Sigmoid colon (tissue), 7 donors: Measurements from ENCODE around the gene STUB1. TPM values are rescaled to one million over a fixed set of nuclear protein-coding genes. Genes with fewer than 3 reads are reported as not detected.

Source experiments
- DNase-seq: peaks from one replicate; pipeline ENCODE4 v3.0.0-alpha.2; 2019
- H3K27ac ChIP-seq, 4 donors: fragments of 200-600 bp; sonication (generic); one replicate each; pipeline ENCODE4 v1.5.1; 2016 to 2019; ENCODE audit warnings: mild to moderate bottlenecking in 1 of 4
- H3K27me3 ChIP-seq, 3 donors: fragments of 200-600 bp; sonication (generic); one replicate each; pipeline ENCODE4 v1.5.1; 2019; ENCODE audit warnings: mild to moderate bottlenecking in 1 of 3
- H3K36me3 ChIP-seq, 4 donors: fragments of 200-600 bp; sonication (generic); one replicate each; pipeline ENCODE4 v1.5.1; 2016 to 2019
- H3K4me1 ChIP-seq, 4 donors: fragments of 200-600 bp; sonication (generic); one replicate each; pipeline ENCODE4 v1.5.1; 2017 to 2019
- H3K4me3 ChIP-seq, 4 donors: fragments of 200-600 bp; sonication (generic); one replicate each; pipeline ENCODE4 v1.5.1; 2017 to 2019; ENCODE audit warnings: mild to moderate bottlenecking in 2 of 4, moderate library complexity in 1 of 4
- H3K9me3 ChIP-seq, 4 donors: fragments of 200-600 bp in 3 of 4; sonication (generic) in 3 of 4; one replicate each; pipeline versions ENCODE4 v1.5.1 to v1.6.1; 2013 to 2019
- EP300 ChIP-seq, 4 donors: sonication (generic); formaldehyde crosslinking; IDR thresholded peaks; one replicate each; pipeline ENCODE4 v1.6.1; 2017; ENCODE audit warnings: antibody characterized with exemption in 4 of 4
- POLR2A ChIP-seq, 2 donors: fragments of 450-650 bp; IDR thresholded peaks; one replicate each; pipeline ENCODE4 v1.6.1; 2016; ENCODE audit warnings: antibody characterized with exemption in 2 of 2, mild to moderate bottlenecking in 2 of 2, moderate library complexity in 2 of 2
- POLR2AphosphoS5 ChIP-seq, 4 donors: sonication (generic); formaldehyde crosslinking; IDR thresholded peaks; one replicate each; pipeline ENCODE4 v1.6.1; 2017; ENCODE audit warnings: antibody characterized with exemption in 4 of 4
- WGBS, 2 donors: extraction: QIAGEN DNeasy Blood & Tissue Kit; methylation state at CpG; one replicate each; pipeline ENCODE4 v1.1.7; 2013; 5-methylcytosine and 5-hydroxymethylcytosine counted together
- intact Hi-C: fragments of 100-400 bp; cut with DNase I; formaldehyde crosslinking; loops from one replicate; pipeline ENCODE4 v1.15.1; 2023
- polyA plus RNA-seq, 3 donors: library from polyadenylated mRNA; stranded (reverse); fragments of 200-250 nt; gene quantifications; one replicate each; pipeline ENCODE4 v1.2.3, GENCODE V29; 2013
- total RNA-seq, 4 donors: library from RNA; depleted of rRNA; stranded (reverse); fragments of >200 nt; gene quantifications; one replicate each; pipeline ENCODE4 v1.1.0, GENCODE V29; 2016
- TF ChIP-seq, protein P1 (sequence below), 4 experiments: fragments of 450-650 bp in 3 of 4; fragments of 200-600 bp in 1 of 4; IDR thresholded peaks; one replicate each; pipeline ENCODE4 v1.5.1; 2016 to 2019; ENCODE audit warnings: antibody characterized with exemption in 4 of 4, mild to moderate bottlenecking in 3 of 4, moderate library complexity in 2 of 4
- donor health status: healthy with polysubstance abuse.
- donor health status: Bipolar disorder and iron deficiency.
- donor health status: healthy.

The STUB1 gene
- total and polyA plus RNA-seq, 7 donors = 104 to 183 (median 136) TPM

DNA sequence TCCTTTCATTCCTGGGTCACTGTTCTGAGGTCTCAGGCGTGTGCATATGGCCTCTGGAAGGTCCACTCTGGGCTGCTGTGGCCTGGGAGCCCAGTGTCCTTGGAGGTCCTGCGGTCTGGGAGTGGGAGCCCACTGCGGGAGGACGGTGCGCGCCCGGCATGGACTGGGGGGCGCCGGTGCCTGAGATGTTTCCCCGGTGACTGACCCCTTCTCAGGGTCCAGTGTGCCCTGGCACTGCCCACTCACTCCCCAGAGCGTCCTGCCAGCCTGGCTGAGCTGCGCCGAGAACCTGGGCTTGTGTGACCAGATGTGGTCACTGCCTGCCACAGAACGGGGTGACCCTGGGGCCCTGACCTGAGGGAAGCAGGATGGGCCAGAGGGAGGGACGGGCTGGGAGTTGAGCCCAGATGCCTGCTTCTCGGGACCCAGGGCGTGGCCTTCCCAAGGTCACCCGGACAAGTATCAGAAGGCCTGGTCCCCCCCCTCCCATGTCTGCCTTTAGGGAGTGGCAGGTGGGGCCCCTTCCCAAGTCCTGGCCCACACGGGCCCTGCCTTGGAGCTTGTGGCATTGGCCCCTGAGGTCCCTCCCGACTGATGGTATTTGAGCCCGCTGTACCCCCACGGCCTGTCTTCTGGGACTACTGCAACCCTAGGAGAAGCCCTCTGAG is 5.9 kb upstream of the STUB1 start:
- DNase-seq = no peak
- no peaks in the 10 kb centered on the region for H3K27me3 ChIP-seq
- H3K36me3 ChIP-seq = peaks cover 33 to 48% (median 39%) of the 10 kb centered on the region in 4 donors
- H3K9me3 ChIP-seq = no peaks in the 10 kb centered on the region
- no peak for TF ChIP-seq POLR2AphosphoS5 (IDR thresholded peaks at IDR 0.05)
- H3K4me3 ChIP-seq = no peak overlapping the region
- WGBS, 2 donors = 73 to 85% methylated on average over 22 of the region's 22 CpGs
- peak overlapping the region in 1 of 4 donors; percentile 38 for H3K27ac ChIP-seq
- peaks cover 0 to 32% (median 21%) of the 10 kb centered on the region in 4 donors for H3K4me1 ChIP-seq
- intact Hi-C loops = no loop called here

- WGBS, 2 donors = 2 to 5% methylated on average over 73 of the region's 73 CpGs
Observed at GRCh38 chr16:674968-675883, 5.0 kb upstream of the STUB1 start, which contains the start of gene RHBDL1. RHBDL1 (plus strand) TSS chr16:675671; CDS start chr16:675791, 120 bp downstream.

DNA sequence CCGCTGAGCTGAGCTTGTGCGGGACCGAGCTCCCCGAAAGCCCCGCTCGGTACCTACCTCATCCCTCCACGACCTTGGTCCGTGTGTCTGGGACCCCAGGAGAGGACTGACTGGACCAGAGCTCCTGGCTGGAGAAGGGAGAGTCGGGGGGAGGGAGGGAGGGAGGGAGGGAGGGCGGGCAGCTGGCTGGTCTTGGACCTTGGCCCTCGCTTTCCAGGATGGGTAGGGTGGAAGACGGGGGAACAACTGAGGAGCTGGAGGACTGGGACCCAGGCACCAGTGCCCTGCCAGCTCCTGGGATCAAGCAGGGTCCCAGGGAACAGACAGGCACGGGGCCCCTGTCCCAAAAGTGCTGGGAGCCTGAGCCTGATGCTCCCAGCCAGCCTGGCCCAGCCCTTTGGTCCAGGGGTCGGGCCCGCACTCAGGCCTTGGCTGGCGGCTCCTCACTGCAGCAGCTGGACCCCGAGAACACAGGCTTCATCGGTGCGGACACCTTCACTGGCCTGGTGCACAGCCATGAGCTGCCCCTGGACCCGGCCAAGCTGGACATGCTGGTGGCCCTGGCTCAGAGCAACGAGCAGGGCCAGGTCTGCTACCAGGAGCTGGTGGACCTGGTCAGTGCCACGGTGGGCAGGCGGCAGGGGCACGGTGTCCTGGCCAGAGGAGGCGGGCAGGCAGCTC is 4.2 kb upstream of the STUB1 start:
- H3K27me3 ChIP-seq = no peaks in the 10 kb centered on the region

More at GRCh38 chr16:674968-675883, 5.0 kb upstream of the STUB1 start, which contains the start of gene RHBDL1:
- peak within 1 kb of the TSS in 3 of 4 donors; percentile 38 to 41 (median 41) for H3K27ac ChIP-seq
- peaks cover 29 to 40% (median 32%) of the 10 kb centered on the region in 4 donors for H3K36me3 ChIP-seq
- intact Hi-C loops = no loop called here
- H3K9me3 ChIP-seq = no peaks in the 10 kb centered on the region
- H3K27me3 ChIP-seq = no peaks in the 10 kb centered on the region
- TF ChIP-seq, protein P1, sequence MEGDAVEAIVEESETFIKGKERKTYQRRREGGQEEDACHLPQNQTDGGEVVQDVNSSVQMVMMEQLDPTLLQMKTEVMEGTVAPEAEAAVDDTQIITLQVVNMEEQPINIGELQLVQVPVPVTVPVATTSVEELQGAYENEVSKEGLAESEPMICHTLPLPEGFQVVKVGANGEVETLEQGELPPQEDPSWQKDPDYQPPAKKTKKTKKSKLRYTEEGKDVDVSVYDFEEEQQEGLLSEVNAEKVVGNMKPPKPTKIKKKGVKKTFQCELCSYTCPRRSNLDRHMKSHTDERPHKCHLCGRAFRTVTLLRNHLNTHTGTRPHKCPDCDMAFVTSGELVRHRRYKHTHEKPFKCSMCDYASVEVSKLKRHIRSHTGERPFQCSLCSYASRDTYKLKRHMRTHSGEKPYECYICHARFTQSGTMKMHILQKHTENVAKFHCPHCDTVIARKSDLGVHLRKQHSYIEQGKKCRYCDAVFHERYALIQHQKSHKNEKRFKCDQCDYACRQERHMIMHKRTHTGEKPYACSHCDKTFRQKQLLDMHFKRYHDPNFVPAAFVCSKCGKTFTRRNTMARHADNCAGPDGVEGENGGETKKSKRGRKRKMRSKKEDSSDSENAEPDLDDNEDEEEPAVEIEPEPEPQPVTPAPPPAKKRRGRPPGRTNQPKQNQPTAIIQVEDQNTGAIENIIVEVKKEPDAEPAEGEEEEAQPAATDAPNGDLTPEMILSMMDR (IDR thresholded peaks at IDR 0.05) = no peak
- TF ChIP-seq POLR2AphosphoS5 (IDR thresholded peaks at IDR 0.05) = peak in 1 of 4 donors; percentile 7
- no peak for DNase-seq
- H3K4me1 ChIP-seq = peaks cover 0 to 29% (median 21%) of the 10 kb centered on the region in 4 donors
- H3K4me3 ChIP-seq = peak within 1 kb of the TSS; percentile 10 to 48 (median 36)

GRCh38 chr16:676565-676902 is 3.7 kb upstream of the STUB1 start:
- Histone ChIP-seq H3K4me3 (no peak overlapping the region), H3K27me3 (no peaks in the 10 kb centered on the region), H3K27ac (no peak overlapping the region), H3K9me3 (no peaks in the 10 kb centered on the region), H3K36me3 (peaks cover 17 to 27% (median 19%) of the 10 kb centered on the region in 4 donors), H3K4me1 (peaks cover 0 to 40% (median 30%) of the 10 kb centered on the region in 4 donors)
- DNase-seq = no peak
- TF ChIP-seq, protein P1 (IDR thresholded peaks at IDR 0.05) = no peak
- TF ChIP-seq EP300 (IDR thresholded peaks at IDR 0.05) = no peak
- no peak for TF ChIP-seq POLR2A (IDR thresholded peaks at IDR 0.05)
- TF ChIP-seq POLR2AphosphoS5 (IDR thresholded peaks at IDR 0.05) = no peak
- intact Hi-C loops = no loop called here
- WGBS, 2 donors = 29 to 87% methylated on average over 21 of the region's 21 CpGs

More for the DNA sequence above, 4.2 kb upstream of the STUB1 start:
- Histone ChIP-seq H3K27ac (peak overlapping the region in 3 of 4 donors; percentile 28 to 41 (median 32)), H3K36me3 (peaks cover 21 to 32% (median 24%) of the 10 kb centered on the region in 4 donors), H3K4me3 (peak overlapping the region; percentile 10 to 48 (median 36)), H3K9me3 (no peaks in the 10 kb centered on the region), H3K4me1 (peaks cover 0 to 35% (median 25%) of the 10 kb centered on the region in 4 donors)
- 22 to 48% methylated on average over 25 of the region's 25 CpGs for WGBS, 2 donors
- intact Hi-C loops = no loop called here
- DNase-seq = no peak
- TF ChIP-seq, protein P1 (IDR thresholded peaks at IDR 0.05) = no peak
- TF ChIP-seq POLR2AphosphoS5 (IDR thresholded peaks at IDR 0.05) = peak in 1 of 4 donors; percentile 4
- TF ChIP-seq EP300 (IDR thresholded peaks at IDR 0.05) = no peak
- no peak for TF ChIP-seq POLR2A (IDR thresholded peaks at IDR 0.05)
